GM18951 (cell line): ENCODE data around the gene DHX16.

ENCODE experiments used
- POLR2A ChIP-seq: IDR thresholded peaks from 4 replicates; pipeline ENCODE4 v1.6.1; 2011; ENCODE audit warnings: mild to moderate bottlenecking; ENCODE audit not compliant: insufficient read length, insufficient read depth; ENCODE audit errors: extremely low read depth
- in situ Hi-C: fragments of 300-500 bp; cut with MboI; formaldehyde crosslinking; loops from one replicate; pipeline ENCODE4 v1.12.0; 2022; ENCODE audit warnings: low sequenced_read_pairs, mixed read lengths, inconsistent platforms; ENCODE audit not compliant: unreplicated experiment

The DHX16 gene

GRCh38 chr6:30711758-30712380 lies 39.1 kb upstream of the DHX16 start:
- no peak for TF ChIP-seq POLR2A
- in situ Hi-C loops, result no loop called here

GRCh38 chr6:30709101-30709868 lies 36.5 kb upstream of the DHX16 start:
- in situ Hi-C loops, result no loop called here
- TF ChIP-seq POLR2A, result no peak

GRCh38 chr6:30707281-30707850 lies 34.6 kb upstream of the DHX16 start:
- in situ Hi-C loops, result no loop called here

GRCh38 chr6:30705620-30706019 lies 32.8 kb upstream of the DHX16 start:
- in situ Hi-C loops, result no loop called here
- no peak for TF ChIP-seq POLR2A

More at GRCh38 chr6:30707281-30707850, 34.6 kb upstream of the DHX16 start:
- TF ChIP-seq POLR2A, result no peak

- in situ Hi-C loops, result no loop called here
- TF ChIP-seq POLR2A, result no peak
Observed at GRCh38 chr6:30703821-30704220, 31.0 kb upstream of the DHX16 start.

- TF ChIP-seq POLR2A, result no peak
- in situ Hi-C loops, result no loop called here
Observed at GRCh38 chr6:30703011-30703410, 30.2 kb upstream of the DHX16 start.

- in situ Hi-C loops, result no loop called here
- no peak for TF ChIP-seq POLR2A
Observed at GRCh38 chr6:30700340-30700739, 27.5 kb upstream of the DHX16 start.

- in situ Hi-C loops, result no loop called here
- no peak for TF ChIP-seq POLR2A
Observed at GRCh38 chr6:30696432-30696831, 23.6 kb upstream of the DHX16 start.

- no peak for TF ChIP-seq POLR2A
- in situ Hi-C loops, result no loop called here
Observed at GRCh38 chr6:30691208-30691847, 18.5 kb upstream of the DHX16 start.

GRCh38 chr6:30690403-30691207 lies 17.8 kb upstream of the DHX16 start, which contains the start of gene NRM:
Gene NRM, minus strand, starts transcription at chr6:30690984. Its CDS starts 10 bp downstream, at chr6:30690974.
- in situ Hi-C loops, result no loop called here
- TF ChIP-seq POLR2A, result peak; percentile 76

GRCh38 chr6:30689985-30690384 lies 17.2 kb upstream of the DHX16 start:
- no peak for TF ChIP-seq POLR2A

GRCh38 chr6:30689022-30689865 lies 16.4 kb upstream of the DHX16 start:
- in situ Hi-C loops, result no loop called here
- TF ChIP-seq POLR2A, result peak; percentile 2

More at GRCh38 chr6:30689985-30690384, 17.2 kb upstream of the DHX16 start:
- in situ Hi-C loops, result no loop called here
